Spleen (tissue), 11 donors: ENCODE data around the gene SORL1. TPM values are rescaled to one million over a fixed set of nuclear protein-coding genes. Genes with fewer than 3 reads are reported as not detected.

ENCODE experiments used
- DNase-seq: peaks from one replicate; pipeline ENCODE4 v3.0.0-alpha.2; 2020
- H3K27ac ChIP-seq, 8 donors: fragments of 200-600 bp; sonication (generic) in 7 of 8; 1 replicate in 4 of 8; 2 replicates in 4 of 8; pipeline versions ENCODE4 v1.5.0 to v1.8.0; 2016 to 2021; ENCODE audit warnings: inconsistent platforms in 4 of 8, mild to moderate bottlenecking in 4 of 8, moderate library complexity in 1 of 8
- H3K27me3 ChIP-seq, 7 donors: fragments of 200-600 bp; sonication (generic) in 6 of 7; replicated peaks in 1 of 7; 1 replicate in 4 of 7; 2 replicates in 3 of 7; pipeline versions ENCODE4 v1.5.0 to v1.8.0; 2016 to 2021; ENCODE audit warnings: inconsistent platforms in 3 of 7, mild to moderate bottlenecking in 1 of 7
- H3K36me3 ChIP-seq, 6 donors: fragments of 200-600 bp; sonication (generic) in 5 of 6; 1 replicate in 4 of 6; 2 replicates in 2 of 6; pipeline versions ENCODE4 v1.5.0 to v1.8.0; 2016 to 2021; ENCODE audit warnings: inconsistent platforms in 2 of 6
- H3K4me1 ChIP-seq, 6 donors: fragments of 200-600 bp; sonication (generic) in 5 of 6; 1 replicate in 3 of 6; 2 replicates in 3 of 6; pipeline versions ENCODE4 v1.5.0 to v1.8.0; 2016 to 2021; ENCODE audit warnings: inconsistent platforms in 3 of 6
- H3K4me3 ChIP-seq, 8 donors: fragments of 200-600 bp; sonication (generic) in 7 of 8; 1 replicate in 4 of 8; 2 replicates in 4 of 8; pipeline versions ENCODE4 v1.5.0 to v1.8.0; 2016 to 2021; ENCODE audit warnings: inconsistent platforms in 4 of 8, mild to moderate bottlenecking in 4 of 8, moderate library complexity in 2 of 8
- H3K9me3 ChIP-seq, 8 donors: fragments of 200-600 bp; sonication (generic) in 7 of 8; 1 replicate in 4 of 8; 2 replicates in 4 of 8; pipeline versions ENCODE4 v1.5.0 to v1.8.0; 2016 to 2021; ENCODE audit warnings: inconsistent platforms in 4 of 8
- CTCF ChIP-seq, 11 experiments: fragments of 200-600 bp in 7 of 11; fragments of 450-650 bp in 4 of 11; sonication (generic) in 4 of 11; IDR thresholded peaks in 8 of 11; conservative IDR thresholded peaks in 3 of 11; 1 replicate in 7 of 11; 2 replicates in 4 of 11; pipeline versions ENCODE4 v1.4.0 to v1.8.0; 2016 to 2021; ENCODE audit warnings: antibody characterized with exemption in 11 of 11, inconsistent platforms in 4 of 11, mild to moderate bottlenecking in 1 of 11
- POLR2A ChIP-seq, 3 donors: fragments of 450-650 bp; IDR thresholded peaks; one replicate each; pipeline ENCODE4 v1.5.1; 2017; ENCODE audit warnings: antibody characterized with exemption in 3 of 3, mild to moderate bottlenecking in 1 of 3
- POLR2AphosphoS5 ChIP-seq, 3 donors: sonication (generic); formaldehyde crosslinking; IDR thresholded peaks; one replicate each; pipeline ENCODE4 v1.5.1; 2017; ENCODE audit warnings: antibody characterized with exemption in 3 of 3
- WGBS, 5 donors: extraction: QIAGEN DNeasy Blood & Tissue Kit in 3 of 5; methylation state at CpG; one replicate each; pipeline versions ENCODE4 v1.1.5 to v1.1.7; 2013 to 2018; 5-methylcytosine and 5-hydroxymethylcytosine counted together
- intact Hi-C: fragments of 100-400 bp; cut with DNase I; formaldehyde crosslinking; loops from one replicate; pipeline ENCODE4 v1.15.0; 2023; ENCODE audit warnings: low total_unique reads
- polyA plus RNA-seq, 3 donors: library from polyadenylated mRNA; stranded (reverse); fragments of 200-250 nt; gene quantifications; one replicate each; pipeline ENCODE4 v1.2.1, GENCODE V29; 2013
- total RNA-seq, 7 donors: library from RNA; depleted of rRNA in 3 of 7; stranded (reverse); fragments of >200 nt in 3 of 7; fragmentation: NEBNext Ultra II Directional in 4 of 7; extraction: Animal tissue kit (Norgen Biotek cat#: 25700) in 4 of 7; gene quantifications; one replicate each; pipeline versions ENCODE4 v1.1.0 to v1.2.1, GENCODE V29; 2016 to 2021
- donor health status: healthy with polysubstance abuse.
- donor health status: DM: no; HTN: no; CAD: no; lungs with moderate emphysema.
- donor health status: DM: no; HTN: no; CAD: no.
- donor health status: Bipolar disorder and iron deficiency.
- donor health status: healthy.
- donor health status: DM: no; HTN: no; CAD: no.
- donor health status: DM: yes; HTN: yes; CAD: no.

The SORL1 gene
- total and polyA plus RNA-seq, 10 donors, result 3.8 to 328 (median 148) TPM

- WGBS, 5 donors, result 72 to 87% (median 83%) methylated on average over 4 of the region's 4 CpGs
- peaks cover 0 to 100% (median 28%) of the 10 kb centered on the region in 6 donors for H3K36me3 ChIP-seq
These were observed 129.5 kb downstream of the SORL1 start for GRCh38 chr11:121581607-121582006.

GRCh38 chr11:121582296-121582695, 130.2 kb downstream of the SORL1 start:
- Histone ChIP-seq H3K4me1 (peaks cover 0 to 37% (median 3%) of the 10 kb centered on the region in 6 donors), H3K27ac (peak overlapping the region in 3 of 8 donors; percentile 5 to 33 (median 6)), H3K27me3 (no peaks in the 10 kb centered on the region), H3K36me3 (peaks cover 0 to 100% (median 28%) of the 10 kb centered on the region in 6 donors), H3K9me3 (peaks cover 0 to 11% (median 2%) of the 10 kb centered on the region in 8 donors), H3K4me3 (no peak overlapping the region)
- WGBS, 5 donors, result 18 to 41% (median 26%) methylated on average over 4 of the region's 4 CpGs
- no peak for DNase-seq
- no peak for TF ChIP-seq POLR2A (IDR thresholded peaks at IDR 0.05)
- no peak for TF ChIP-seq POLR2AphosphoS5 (IDR thresholded peaks at IDR 0.05)
- TF ChIP-seq CTCF (IDR thresholded peaks at IDR 0.05 in 8 of 11, conservative IDR thresholded peaks at IDR 0.05 in 3 of 11), result no peak
- intact Hi-C loops, result no loop called here

More at GRCh38 chr11:121581607-121582006, 129.5 kb downstream of the SORL1 start:
- Histone ChIP-seq H3K27me3 (peaks cover 0 to 4% (median 0%) of the 10 kb centered on the region in 7 donors), H3K9me3 (peaks cover 0 to 11% (median 2%) of the 10 kb centered on the region in 8 donors), H3K4me1 (peaks cover 0 to 44% (median 4%) of the 10 kb centered on the region in 6 donors), H3K27ac (peak overlapping the region in 1 of 8 donors; percentile 6), H3K4me3 (no peak overlapping the region)
- DNase-seq, result no peak
- no peak for TF ChIP-seq POLR2A (IDR thresholded peaks at IDR 0.05)
- no peak for TF ChIP-seq CTCF (IDR thresholded peaks at IDR 0.05 in 8 of 11, conservative IDR thresholded peaks at IDR 0.05 in 3 of 11)
- no peak for TF ChIP-seq POLR2AphosphoS5 (IDR thresholded peaks at IDR 0.05)
- intact Hi-C loops, result no loop called here

- intact Hi-C loops, result no loop called here
- TF ChIP-seq CTCF (IDR thresholded peaks at IDR 0.05 in 8 of 11, conservative IDR thresholded peaks at IDR 0.05 in 3 of 11) (no peak), POLR2AphosphoS5 (IDR thresholded peaks at IDR 0.05) (no peak), POLR2A (IDR thresholded peaks at IDR 0.05) (no peak)
- Histone ChIP-seq H3K9me3 (peaks cover 0 to 11% (median 2%) of the 10 kb centered on the region in 8 donors), H3K27ac (no peak overlapping the region), H3K4me1 (peaks cover 0 to 32% (median under 1%) of the 10 kb centered on the region in 6 donors), H3K36me3 (peaks cover 0 to 100% (median 33%) of the 10 kb centered on the region in 6 donors), H3K4me3 (no peak overlapping the region), H3K27me3 (no peaks in the 10 kb centered on the region)
- DNase-seq, result no peak
- WGBS, 5 donors, result 63 to 81% (median 78%) methylated on average over 3 of the region's 3 CpGs
These were observed 131.7 kb downstream of the SORL1 start for GRCh38 chr11:121583825-121584224.

- Histone ChIP-seq H3K4me1 (peaks cover 4 to 48% (median 25%) of the 10 kb centered on the region in 6 donors), H3K36me3 (peaks cover 0 to 100% (median 40%) of the 10 kb centered on the region in 6 donors), H3K27ac (no peak overlapping the region), H3K27me3 (no peaks in the 10 kb centered on the region), H3K9me3 (no peaks in the 10 kb centered on the region), H3K4me3 (no peak overlapping the region)
- TF ChIP-seq POLR2AphosphoS5 (IDR thresholded peaks at IDR 0.05), result no peak
- TF ChIP-seq CTCF (IDR thresholded peaks at IDR 0.05 in 8 of 11, conservative IDR thresholded peaks at IDR 0.05 in 3 of 11), result no peak
- TF ChIP-seq POLR2A (IDR thresholded peaks at IDR 0.05), result no peak
- intact Hi-C loops, result no loop called here
- no peak for DNase-seq
- WGBS, 5 donors, result 81 to 98% (median 93%) methylated on average over 2 of the region's 2 CpGs
These were observed 134.6 kb downstream of the SORL1 start for GRCh38 chr11:121586750-121587149.
